Endothelial cell of umbilical vein (primary cell): ENCODE results near the gene PHF2. TPM values are rescaled to one million over a fixed set of nuclear protein-coding genes. Genes with fewer than 3 reads are reported as not detected.

ENCODE experiments used
- BruUV-seq: library from RNA; stranded (reverse); fragments of 400-500 nt; replicated peaks from 2 replicates; lab custom pipeline; 2021; lab: Mats Ljungman, UMichigan
- CTCF ChIA-PET: fragments of 300-600, 350-600 bp; sonication (Branson Sonifier 250); formaldehyde crosslinking; loops from one replicate; lab custom pipeline; 2021; ENCODE audit warnings: antibody characterized with exemption, inconsistent platforms; lab: Charles Lee
- POLR2A ChIA-PET: fragments of 300-600, 350-600 bp; sonication (Branson Sonifier 250); formaldehyde crosslinking; loops from one replicate; lab custom pipeline; 2021; ENCODE audit warnings: antibody characterized with exemption, inconsistent platforms; lab: Charles Lee
- DNase-seq: peaks from one replicate; pipeline ENCODE4 v3.0.0-alpha.2; 2011; ENCODE audit warnings: low read depth, low spot score
- FAIRE-seq: peaks from 2 replicates; lab custom pipeline; 2011; peaks lifted over from hg19 to GRCh38; lab: Jason Lieb, UNC
- H2AFZ ChIP-seq: 2 replicates; pipeline ENCODE4 v1.6.0; 2012; ENCODE audit warnings: low read depth, low read length, control low read depth, inconsistent platforms
- H3K27ac ChIP-seq: 2 replicates; pipeline ENCODE4 v1.5.1; 2011; ENCODE audit warnings: low read depth, mild to moderate bottlenecking, control low read depth, low read length, moderate library complexity; ENCODE audit not compliant: insufficient read depth
- H3K27me3 ChIP-seq, 2 experiments: 2 replicates each; pipeline versions ENCODE4 v1.6.0 to v1.6.1; 2011; ENCODE audit warnings: low read length in 2 of 2, mixed read lengths in 1 of 2; ENCODE audit not compliant: control insufficient read depth in 2 of 2, insufficient read depth in 2 of 2
- H3K36me3 ChIP-seq, 2 experiments: 2 replicates in 1 of 2; 3 replicates in 1 of 2; pipeline ENCODE4 v1.5.1; 2011; ENCODE audit warnings: low read length in 2 of 2, mild to moderate bottlenecking in 1 of 2, moderate library complexity in 1 of 2; ENCODE audit not compliant: control insufficient read depth in 2 of 2, insufficient read depth in 2 of 2; ENCODE audit errors: extremely low read depth in 1 of 2
- H3K4me1 ChIP-seq: 3 replicates; pipeline ENCODE4 v1.5.1; 2011; ENCODE audit warnings: mild to moderate bottlenecking, low read length; ENCODE audit not compliant: control insufficient read depth, insufficient read depth; ENCODE audit errors: extremely low read depth
- H3K4me2 ChIP-seq: 2 replicates; pipeline ENCODE4 v1.6.1; 2011; ENCODE audit warnings: low read length, control low read depth, mixed read lengths; ENCODE audit not compliant: insufficient read depth
- H3K4me3 ChIP-seq, 3 experiments: fragments of 200-600 bp in 1 of 3; sonication (generic), shearing (Covaris generic) in 1 of 3; replicated peaks in 1 of 3; 2 replicates each; pipeline ENCODE4 v1.5.1; 2011 to 2016; ENCODE audit warnings: control low read depth in 3 of 3, low read length in 3 of 3, mild to moderate bottlenecking in 2 of 3, inconsistent platforms in 1 of 3, low read depth in 1 of 3, moderate library complexity in 1 of 3; ENCODE audit not compliant: insufficient read depth in 1 of 3
- H3K79me2 ChIP-seq: 2 replicates; pipeline ENCODE4 v1.6.0; 2012; ENCODE audit warnings: low read length, inconsistent platforms; ENCODE audit not compliant: control insufficient read depth, insufficient read depth
- H3K9ac ChIP-seq: replicated peaks from 2 replicates; pipeline ENCODE3; 2011; ENCODE audit warnings: low read length, control low read depth; ENCODE audit not compliant: insufficient read depth; ENCODE audit errors: extremely low read depth
- H3K9me1 ChIP-seq: replicated peaks from 3 replicates; pipeline ENCODE4 v1.6.0; 2011; ENCODE audit warnings: mild to moderate bottlenecking, low read length; ENCODE audit not compliant: control insufficient read depth, insufficient read depth; ENCODE audit errors: extremely low read depth
- H3K9me3 ChIP-seq: replicated peaks from 2 replicates; pipeline ENCODE4 v1.5.1; 2012; ENCODE audit warnings: low read length, inconsistent platforms; ENCODE audit not compliant: control insufficient read depth, insufficient read depth
- H4K20me1 ChIP-seq: replicated peaks from 2 replicates; pipeline ENCODE3; 2011; ENCODE audit warnings: mild to moderate bottlenecking, low read length; ENCODE audit not compliant: control insufficient read depth, insufficient read depth; ENCODE audit errors: extremely low read depth
- EZH2 ChIP-seq: IDR thresholded peaks from 2 replicates; pipeline ENCODE4 v1.6.1; 2012; ENCODE audit warnings: borderline replicate concordance, low read depth, mild to moderate bottlenecking, moderate library complexity, low read length, inconsistent platforms; ENCODE audit not compliant: severe bottlenecking
- FOS ChIP-seq: IDR thresholded peaks from 2 replicates; pipeline ENCODE4 v1.6.1; 2011; ENCODE audit warnings: mild to moderate bottlenecking, low read length, moderate library complexity, borderline replicate concordance; ENCODE audit not compliant: insufficient read depth
- GATA2 ChIP-seq: IDR thresholded peaks from 2 replicates; pipeline ENCODE4 v1.7.0; 2011; ENCODE audit warnings: low read depth, mild to moderate bottlenecking, moderate library complexity, mixed read lengths, low read length; ENCODE audit not compliant: insufficient read length, insufficient read depth
- JUN ChIP-seq: IDR thresholded peaks from 2 replicates; pipeline ENCODE4 v1.6.1; 2011; ENCODE audit warnings: borderline replicate concordance, low read depth; ENCODE audit not compliant: insufficient read length, insufficient read depth
- MYC ChIP-seq: IDR thresholded peaks from one replicate; pipeline ENCODE4 v1.6.1; 2011; ENCODE audit warnings: mild to moderate bottlenecking, low read depth, low read length
- POLR2A ChIP-seq: IDR thresholded peaks from 2 replicates; pipeline ENCODE4 v1.6.1; 2012; ENCODE audit warnings: low read depth, mild to moderate bottlenecking, control low read depth, low read length
- POLR2AphosphoS5 ChIP-seq: IDR thresholded peaks from 2 replicates; pipeline ENCODE4 v1.6.1; 2012; ENCODE audit warnings: low read depth, mild to moderate bottlenecking, control low read depth, low read length, moderate library complexity; ENCODE audit not compliant: insufficient read depth
- dilution Hi-C: fragments of 300-500 bp; cut with MboI; formaldehyde crosslinking; loops from one replicate; pipeline ENCODE4 v1.15.0; 2019; ENCODE audit warnings: low sequenced_read_pairs; ENCODE audit not compliant: extremely low pct_ligation_motif_present
- intact Hi-C: fragments of 100-400 bp; cut with micrococcal nuclease; formaldehyde crosslinking; loops from one replicate; pipeline ENCODE4 v1.10.0; 2022
- polyA plus RNA-seq, 4 experiments: library from polyadenylated mRNA; depleted of rRNA in 3 of 4; stranded (reverse) in 3 of 4; unstranded in 1 of 4; fragments of >200 nt; gene quantifications; 2 replicates each; pipeline versions ENCODE4 v1.2.1 to v1.2.3, GENCODE V29; 2011 to 2012; ENCODE audit warnings: missing spikeins in 1 of 4
- total RNA-seq: library from RNA; stranded (reverse); gene quantifications from 2 replicates; pipeline ENCODE4 v1.2.3, GENCODE V29; 2021
- TF ChIP-seq, protein P1 (sequence below): IDR thresholded peaks from 2 replicates; pipeline ENCODE4 v1.6.1; 2011; ENCODE audit not compliant: insufficient read depth, insufficient read length
- TF ChIP-seq, protein P2 (sequence below), 2 donors: IDR thresholded peaks; 1 replicate in 1 of 2; 2 replicates in 1 of 2; pipeline ENCODE4 v1.5.1; 2011; ENCODE audit warnings: low read length in 2 of 2, mild to moderate bottlenecking in 2 of 2, moderate library complexity in 2 of 2, control low read depth in 1 of 2, inconsistent platforms in 1 of 2, low read depth in 1 of 2; ENCODE audit not compliant: insufficient read depth in 1 of 2; ENCODE audit errors: extremely low read depth in 1 of 2

PHF2 gene
- total and polyA plus RNA-seq, 2 donors (not counting 3 experiments of a cell fraction or from before 2014, with no cell fraction given): 9.8 to 22.5 TPM

DNA sequence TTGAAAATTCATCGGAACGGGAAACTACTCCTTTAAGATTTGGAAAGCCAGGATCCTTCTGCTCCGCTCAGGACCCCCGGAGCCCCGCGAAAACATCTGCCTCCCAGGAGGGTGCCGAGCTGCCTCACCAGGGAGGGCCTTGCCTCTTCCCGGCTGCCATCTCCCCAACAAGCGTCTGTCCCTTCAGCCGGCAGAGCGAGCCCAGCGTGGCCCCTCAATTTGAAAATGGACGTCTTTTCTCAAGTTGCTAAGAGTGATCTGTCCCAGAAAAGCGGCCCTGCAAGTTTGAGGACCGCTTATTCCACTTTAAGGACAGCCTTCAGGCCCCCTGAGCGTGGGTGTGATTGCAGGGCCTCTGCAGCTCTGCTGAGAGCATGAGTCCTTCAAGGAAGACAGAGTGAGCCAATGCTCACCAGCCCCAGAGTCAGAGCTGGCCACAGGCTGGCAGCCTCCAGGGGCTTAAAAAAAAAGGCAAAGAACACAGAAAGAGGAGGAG lies 101.3 kb downstream of the PHF2 start:
- Histone ChIP-seq H4K20me1 (no peaks in the 10 kb centered on the region), H3K27me3 (no peaks in the 10 kb centered on the region), H3K9me1 (no peaks in the 10 kb centered on the region), H3K36me3 (peaks cover 0 to 8% of the 10 kb centered on the region in 2 experiments), H3K27ac (no peak overlapping the region), H3K9me3 (no peaks in the 10 kb centered on the region), H3K9ac (no peak overlapping the region), H3K79me2 (no peaks in the 10 kb centered on the region), H3K4me1 (no peaks in the 10 kb centered on the region), H3K4me2 (no peak overlapping the region), H2AFZ (no peak overlapping the region), H3K4me3 (no peak overlapping the region)
- no peak for DNase-seq
- ChIA-PET CTCF (interaction anchor here (8.8 kb wide), 1 partner anchor 285 kb away, joined by 154 read pairs; no protein-coding TSS in a partner anchor), POLR2A (no interaction called here)
- BruUV-seq: no TSS peak
- dilution Hi-C loops (no loop called here), intact Hi-C loops (no loop called here)
- TF ChIP-seq, protein P1, sequence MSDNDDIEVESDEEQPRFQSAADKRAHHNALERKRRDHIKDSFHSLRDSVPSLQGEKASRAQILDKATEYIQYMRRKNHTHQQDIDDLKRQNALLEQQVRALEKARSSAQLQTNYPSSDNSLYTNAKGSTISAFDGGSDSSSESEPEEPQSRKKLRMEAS: no peak
- TF ChIP-seq POLR2AphosphoS5 (no peak), JUN (no peak), POLR2A (no peak), MYC (no peak), EZH2 (no peak), FOS (no peak), GATA2 (no peak)
- TF ChIP-seq, protein P2, sequence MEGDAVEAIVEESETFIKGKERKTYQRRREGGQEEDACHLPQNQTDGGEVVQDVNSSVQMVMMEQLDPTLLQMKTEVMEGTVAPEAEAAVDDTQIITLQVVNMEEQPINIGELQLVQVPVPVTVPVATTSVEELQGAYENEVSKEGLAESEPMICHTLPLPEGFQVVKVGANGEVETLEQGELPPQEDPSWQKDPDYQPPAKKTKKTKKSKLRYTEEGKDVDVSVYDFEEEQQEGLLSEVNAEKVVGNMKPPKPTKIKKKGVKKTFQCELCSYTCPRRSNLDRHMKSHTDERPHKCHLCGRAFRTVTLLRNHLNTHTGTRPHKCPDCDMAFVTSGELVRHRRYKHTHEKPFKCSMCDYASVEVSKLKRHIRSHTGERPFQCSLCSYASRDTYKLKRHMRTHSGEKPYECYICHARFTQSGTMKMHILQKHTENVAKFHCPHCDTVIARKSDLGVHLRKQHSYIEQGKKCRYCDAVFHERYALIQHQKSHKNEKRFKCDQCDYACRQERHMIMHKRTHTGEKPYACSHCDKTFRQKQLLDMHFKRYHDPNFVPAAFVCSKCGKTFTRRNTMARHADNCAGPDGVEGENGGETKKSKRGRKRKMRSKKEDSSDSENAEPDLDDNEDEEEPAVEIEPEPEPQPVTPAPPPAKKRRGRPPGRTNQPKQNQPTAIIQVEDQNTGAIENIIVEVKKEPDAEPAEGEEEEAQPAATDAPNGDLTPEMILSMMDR (IDR thresholded peaks at IDR 0.05; ENCODE audit: extremely low read depth in 1 of 2, insufficient read depth in 1 of 2, low read depth in 1 of 2, low read length in 2 of 2): no peak
- FAIRE-seq: no peak
